ENCODE measurements around the gene FZR1.

The FZR1 gene

GRCh38 chr19:3474010-3474409 is 32.1 kb upstream of the FZR1 start:
- no peak for DNase-seq

GRCh38 chr19:3474614-3475013 is 31.5 kb upstream of the FZR1 start:
- DNase-seq = no peak

- no peak for DNase-seq
These were observed 30.7 kb upstream of the FZR1 start for GRCh38 chr19:3475449-3475848.

DNA sequence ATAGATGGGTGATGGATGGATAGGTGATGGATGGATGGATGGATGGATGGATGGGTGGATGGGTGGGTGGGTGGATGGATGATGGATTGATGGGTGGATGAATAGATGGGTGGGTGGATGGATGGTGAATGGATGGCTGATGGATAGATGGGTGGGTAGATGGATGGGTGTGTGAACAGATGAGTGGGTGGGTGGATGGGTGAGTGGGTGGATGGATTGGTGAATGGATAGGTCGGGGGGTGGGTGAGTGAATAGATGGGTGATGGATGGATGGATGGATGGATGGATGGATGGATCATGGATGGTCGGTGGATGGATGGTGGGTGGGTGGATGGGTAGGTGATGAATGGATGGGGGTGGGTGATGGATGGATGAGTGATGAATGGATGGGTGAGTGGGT is 29.3 kb upstream of the FZR1 start:
- DNase-seq = no peak

DNA sequence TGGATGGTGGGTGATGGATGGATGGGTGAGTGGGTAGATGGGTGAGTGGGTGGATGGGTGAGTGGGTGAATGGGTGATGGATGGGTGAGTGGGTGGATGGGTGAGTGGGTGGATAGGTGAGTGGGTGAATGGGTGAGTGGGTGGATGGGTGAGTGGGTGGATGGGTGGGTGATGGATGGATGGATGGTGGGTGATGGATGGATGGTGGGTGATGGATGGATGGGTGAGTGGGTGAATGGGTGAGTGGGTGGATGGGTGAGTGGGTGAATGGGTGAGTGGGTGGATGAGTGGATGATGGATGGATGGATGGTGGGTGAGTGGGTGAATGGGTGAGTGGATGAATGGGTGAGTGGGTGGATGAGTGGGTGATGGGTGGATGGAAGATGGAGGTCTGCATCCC is 28.6 kb upstream of the FZR1 start:
- no peak for DNase-seq

- no peak for DNase-seq
These were observed 28.2 kb upstream of the FZR1 start for GRCh38 chr19:3477951-3478350.

DNA sequence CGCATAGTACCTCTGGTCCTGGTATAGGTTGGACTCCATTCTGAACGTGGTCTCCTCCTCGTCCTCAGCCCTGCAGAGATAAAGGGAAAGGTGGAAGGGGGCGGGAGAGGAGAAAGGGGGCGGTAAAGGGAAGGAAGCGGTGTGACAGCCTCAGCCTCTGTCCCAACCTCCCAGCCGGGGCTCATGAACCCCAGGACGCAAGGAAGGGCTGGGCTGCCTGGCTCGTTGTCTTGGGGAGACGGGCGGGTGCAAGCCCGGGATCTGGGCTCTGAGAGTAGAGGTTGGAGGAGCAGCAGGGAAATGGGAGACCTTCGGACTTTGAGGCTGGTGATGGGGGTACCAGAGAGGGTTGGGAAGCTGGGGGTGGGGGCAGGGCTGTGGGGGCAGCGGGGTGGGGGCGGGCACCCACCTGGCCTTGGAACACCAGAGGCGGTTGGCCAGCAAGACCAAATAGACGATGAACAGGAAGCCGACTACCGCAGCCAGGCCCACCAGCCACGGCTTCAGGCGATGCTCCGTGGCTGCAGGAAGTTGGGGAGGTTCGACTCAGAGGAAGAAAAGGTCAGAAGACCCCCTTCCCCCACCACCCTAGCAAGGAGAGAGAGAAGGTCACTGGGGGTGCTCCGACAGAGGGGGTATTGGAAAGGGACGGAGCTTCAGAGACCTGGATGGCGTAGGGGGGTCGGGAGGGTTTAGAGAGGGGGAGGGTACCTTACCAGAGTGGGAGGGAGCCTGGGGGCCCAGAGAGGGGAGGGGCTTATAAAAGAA is 27.5 kb upstream of the FZR1 start:
- DNase-seq = no peak

DNA sequence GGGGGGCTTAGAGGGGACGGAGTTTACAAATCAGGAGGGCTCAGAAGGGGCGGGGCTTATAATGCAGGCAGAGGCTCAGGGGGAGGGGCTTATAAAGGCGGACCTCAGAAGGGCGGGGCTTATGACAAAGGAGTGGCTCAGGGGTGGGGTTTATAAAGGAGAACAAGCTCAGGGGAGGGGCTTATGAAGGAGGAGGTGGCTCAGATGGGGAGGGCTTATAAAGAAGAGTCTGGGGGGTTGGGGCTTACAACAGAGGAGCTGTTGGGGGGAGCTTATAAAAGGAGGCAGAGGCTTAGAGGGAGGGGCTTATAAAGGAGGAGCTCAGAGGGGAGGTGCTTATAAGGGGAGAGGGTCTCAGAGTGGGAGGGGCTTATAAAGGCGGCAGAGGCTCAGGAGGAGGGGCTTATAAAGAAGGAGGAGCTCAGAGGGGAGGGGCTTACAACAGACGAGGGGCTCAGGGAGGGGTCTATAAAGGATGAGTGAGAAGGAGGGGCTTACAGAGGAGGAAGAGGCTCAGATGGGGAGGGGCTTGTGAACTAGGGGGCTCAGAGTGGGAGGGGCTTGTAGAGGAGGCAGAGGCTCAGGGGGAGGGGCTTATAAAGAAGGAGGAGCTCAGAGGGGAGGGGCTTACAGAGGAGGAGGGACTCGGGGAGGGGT is 26.8 kb upstream of the FZR1 start:
- no peak for DNase-seq

DNA sequence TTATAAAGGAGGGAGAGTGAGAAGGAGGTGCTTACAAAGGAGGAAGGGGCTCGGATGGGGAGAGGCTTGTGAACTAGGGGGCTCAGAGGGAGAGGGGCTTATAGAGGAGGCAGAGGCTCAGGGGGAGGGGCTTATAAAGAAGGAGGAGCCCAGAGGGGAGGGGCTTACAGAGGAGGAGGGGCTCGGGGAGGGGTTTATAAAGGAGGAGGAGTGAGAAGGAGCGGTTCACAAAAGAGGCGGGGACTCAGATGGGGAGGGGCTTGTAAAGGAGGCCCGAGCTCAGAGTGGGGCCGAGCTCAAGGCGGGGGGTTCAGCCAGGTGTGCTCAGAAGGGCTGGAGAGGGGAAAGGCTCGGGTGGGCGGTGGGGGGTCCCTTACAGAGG is 26.3 kb upstream of the FZR1 start:
- DNase-seq = no peak

- DNase-seq = no peak
These were observed 25.6 kb upstream of the FZR1 start, which contains the start of gene SMIM24 for GRCh38 chr19:3480383-3481091. SMIM24 (minus strand) TSS chr19:3480525; CDS start chr19:3480463, 62 bp downstream.

GRCh38 chr19:3481241-3482090 is 24.6 kb upstream of the FZR1 start:
- DNase-seq = no peak

GRCh38 chr19:3482507-3483225 is 23.4 kb upstream of the FZR1 start:
- DNase-seq = no peak

DNA sequence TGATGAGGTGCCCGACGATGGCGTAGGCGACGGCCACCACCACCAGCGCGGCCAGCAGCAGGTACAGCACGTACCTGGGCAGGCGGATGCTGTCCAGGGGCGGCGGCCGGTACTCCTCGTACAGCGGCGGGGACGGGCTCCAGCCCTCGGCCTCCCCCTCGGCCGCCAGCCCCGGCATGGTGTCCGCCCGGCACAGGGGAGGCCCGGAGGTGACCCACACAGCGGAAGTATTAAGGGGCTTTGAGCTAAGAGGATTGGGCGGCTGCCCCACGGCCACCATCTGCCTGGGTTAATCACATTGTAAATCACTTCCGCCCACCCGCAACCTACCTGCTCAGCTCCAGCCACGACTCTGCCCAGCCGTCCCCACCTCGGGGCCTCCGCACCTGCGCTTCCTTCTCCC is 22.9 kb upstream of the FZR1 start, which contains the start of gene SMIM44:
Gene SMIM44 (minus strand): TSS at position 216 of the 403 bp plus-strand sequence. CDS start 38 bp downstream, at position 178.
- DNase-seq = no peak

- no peak for DNase-seq
These were observed 14.6 kb upstream of the FZR1 start for GRCh38 chr19:3491396-3492119.

DNA sequence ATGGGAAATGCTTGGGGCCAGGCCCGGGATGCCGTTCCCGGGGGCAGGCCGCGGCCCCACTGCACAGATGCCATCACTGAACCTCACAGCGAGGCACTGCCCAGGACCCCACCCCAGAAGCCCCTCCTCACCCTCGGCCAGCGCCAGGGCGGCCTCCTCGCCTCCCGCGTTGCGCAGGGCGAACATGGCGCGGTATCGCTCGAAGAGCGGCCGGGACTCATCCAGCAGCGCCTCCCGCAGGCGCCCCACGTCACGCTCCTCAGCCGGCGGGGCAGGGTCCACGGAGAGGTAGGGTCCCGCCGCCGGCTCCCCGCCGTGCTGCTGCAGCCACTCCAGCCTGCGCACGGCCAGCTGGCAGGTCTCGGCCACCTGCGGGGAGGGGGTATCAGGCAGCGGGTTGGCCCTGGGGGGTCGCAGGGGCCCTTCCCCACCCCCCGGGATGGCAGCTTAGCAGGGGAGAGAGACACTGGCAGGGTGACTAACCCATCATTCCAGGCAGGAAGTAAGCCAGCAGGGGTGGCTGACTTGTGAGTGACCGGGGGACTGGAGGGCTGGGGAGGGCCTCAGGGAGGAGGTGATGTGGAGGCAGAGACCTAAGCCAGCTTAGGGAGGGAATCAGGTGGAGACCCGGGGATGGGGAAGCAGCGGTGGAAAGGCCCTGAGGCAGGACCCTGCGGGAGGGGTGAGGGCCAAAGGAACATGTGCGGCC is 13.8 kb upstream of the FZR1 start:
- no peak for DNase-seq

GRCh38 chr19:3492919-3493318 is 13.2 kb upstream of the FZR1 start:
- no peak for DNase-seq

GRCh38 chr19:3493651-3494050 is 12.5 kb upstream of the FZR1 start:
- DNase-seq = no peak

DNA sequence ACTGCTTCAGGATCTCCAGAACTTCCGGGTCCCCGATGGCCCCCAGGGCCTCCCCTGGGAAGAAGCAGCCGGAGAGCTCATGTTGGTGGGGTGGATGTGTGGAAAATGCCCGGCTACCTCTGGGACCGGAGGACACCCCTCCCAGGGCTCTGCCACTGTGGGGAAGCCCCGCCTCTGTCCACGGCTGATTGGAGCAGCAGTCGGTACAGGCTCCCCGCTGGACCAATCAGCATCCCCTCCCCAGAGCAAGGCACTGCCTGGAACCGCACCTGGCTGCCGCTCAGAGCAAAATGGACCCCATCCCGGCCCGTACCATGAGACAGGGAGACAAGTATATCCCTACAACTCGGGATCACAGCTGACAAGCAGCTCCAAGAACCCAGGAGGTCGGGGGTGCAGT is 12.1 kb upstream of the FZR1 start:
- DNase-seq = no peak

DNA sequence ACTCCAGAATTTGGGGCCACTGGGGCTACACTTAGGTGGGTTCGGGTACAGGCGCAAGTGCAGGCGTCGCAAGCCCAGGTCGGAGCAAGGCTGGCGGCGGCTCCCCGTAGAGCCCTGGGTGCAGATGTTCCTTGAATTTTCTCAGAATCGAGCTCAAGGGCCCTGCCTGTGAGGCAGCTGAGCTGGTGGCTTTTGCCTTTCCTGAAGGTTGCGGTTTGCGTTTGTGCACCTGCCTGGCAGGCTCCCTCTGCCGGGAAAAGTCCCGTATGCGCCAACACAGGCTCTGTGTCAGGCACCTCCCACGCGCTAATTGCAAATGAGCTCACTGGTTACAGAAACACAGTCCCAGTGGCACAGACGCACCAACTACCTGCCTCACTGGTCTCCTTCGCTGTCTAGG is 11.6 kb upstream of the FZR1 start:
- DNase-seq = no peak

- DNase-seq = no peak
These were observed 9.5 kb upstream of the FZR1 start for GRCh38 chr19:3496392-3497273.
